T1000 (cell line): ENCODE measurements around the gene TTC9C.
A peak's percentile ranks its signal among the peaks of the same experiment; 100 is the strongest.
"Not testable (repeated sequence)": the region's sequence is repeated elsewhere in the genome, so short reads cannot be mapped to it uniquely, and the experiment has no call there.

Experiments used
- DNase-seq: peaks from one replicate; lab custom pipeline; 2025; ENCODE audit warnings: mixed read lengths; lab: John Stamatoyannopoulos, UW

The TTC9C gene

DNA sequence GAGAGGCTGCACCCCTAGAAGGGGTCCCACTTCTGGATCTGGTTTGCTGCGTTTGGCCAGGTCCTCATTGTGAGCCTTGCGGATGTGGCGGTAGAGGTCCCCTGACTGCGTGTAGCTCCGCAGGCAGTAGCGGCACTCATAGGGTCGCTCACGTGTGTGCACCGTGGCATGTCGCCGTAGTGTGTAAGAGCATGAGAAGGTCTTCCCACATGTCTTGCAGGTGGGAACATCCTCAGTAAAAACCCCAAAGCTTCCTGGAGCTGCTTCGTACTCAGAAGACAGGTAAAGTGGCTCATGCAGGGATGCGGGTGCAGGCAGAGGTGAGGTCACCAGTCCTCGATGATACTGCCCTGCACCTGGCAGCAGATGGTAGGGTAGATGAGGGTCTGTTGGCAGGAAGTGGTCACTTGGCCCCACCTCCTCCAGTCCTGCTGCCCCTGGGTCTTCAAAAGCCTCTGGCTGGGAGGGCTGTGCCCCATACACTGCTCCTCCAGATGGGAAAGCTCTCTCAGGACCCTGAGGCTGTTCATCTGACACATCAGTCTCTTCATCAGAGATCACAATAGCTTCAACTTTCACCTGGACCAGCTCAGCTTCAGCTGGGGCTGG lies 24.0 kb downstream of the TTC9C start:
- no peak for DNase-seq

DNA sequence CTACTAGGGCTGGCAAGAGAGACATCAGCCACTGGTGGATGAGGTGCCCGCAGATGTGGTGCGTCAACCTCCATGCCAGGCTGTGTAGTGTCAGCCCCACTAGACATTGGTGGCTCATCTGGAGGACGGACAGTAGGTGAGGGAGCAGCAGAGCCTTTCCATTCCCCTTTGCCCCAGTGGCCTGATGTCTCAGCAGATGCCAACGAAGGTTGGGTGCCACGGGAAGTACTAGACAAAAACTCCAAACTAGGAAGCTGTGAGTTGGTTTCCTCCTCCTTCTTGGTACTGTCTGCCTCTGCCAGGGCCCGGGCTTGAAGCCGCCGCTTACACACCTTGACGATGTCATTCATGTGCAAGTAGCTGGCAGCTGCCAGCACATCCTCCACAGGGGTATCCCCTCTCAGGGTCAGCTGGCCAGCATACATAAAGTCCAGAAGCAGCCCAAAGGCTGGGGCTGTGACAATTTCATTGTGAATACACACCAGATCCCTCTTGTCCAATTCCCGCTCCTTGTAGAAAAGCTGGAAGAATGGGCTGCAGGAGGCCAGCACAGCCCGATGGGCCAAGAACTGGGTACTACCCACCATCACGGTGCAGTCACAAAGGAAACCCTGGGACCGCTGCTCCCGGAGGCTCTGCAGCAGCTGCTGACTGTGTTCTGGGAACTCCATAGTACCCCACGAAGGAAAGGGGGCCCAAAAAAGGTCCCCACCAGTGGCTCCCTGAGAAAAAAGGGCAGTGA lies 24.9 kb downstream of the TTC9C start:
- no peak for DNase-seq

DNA sequence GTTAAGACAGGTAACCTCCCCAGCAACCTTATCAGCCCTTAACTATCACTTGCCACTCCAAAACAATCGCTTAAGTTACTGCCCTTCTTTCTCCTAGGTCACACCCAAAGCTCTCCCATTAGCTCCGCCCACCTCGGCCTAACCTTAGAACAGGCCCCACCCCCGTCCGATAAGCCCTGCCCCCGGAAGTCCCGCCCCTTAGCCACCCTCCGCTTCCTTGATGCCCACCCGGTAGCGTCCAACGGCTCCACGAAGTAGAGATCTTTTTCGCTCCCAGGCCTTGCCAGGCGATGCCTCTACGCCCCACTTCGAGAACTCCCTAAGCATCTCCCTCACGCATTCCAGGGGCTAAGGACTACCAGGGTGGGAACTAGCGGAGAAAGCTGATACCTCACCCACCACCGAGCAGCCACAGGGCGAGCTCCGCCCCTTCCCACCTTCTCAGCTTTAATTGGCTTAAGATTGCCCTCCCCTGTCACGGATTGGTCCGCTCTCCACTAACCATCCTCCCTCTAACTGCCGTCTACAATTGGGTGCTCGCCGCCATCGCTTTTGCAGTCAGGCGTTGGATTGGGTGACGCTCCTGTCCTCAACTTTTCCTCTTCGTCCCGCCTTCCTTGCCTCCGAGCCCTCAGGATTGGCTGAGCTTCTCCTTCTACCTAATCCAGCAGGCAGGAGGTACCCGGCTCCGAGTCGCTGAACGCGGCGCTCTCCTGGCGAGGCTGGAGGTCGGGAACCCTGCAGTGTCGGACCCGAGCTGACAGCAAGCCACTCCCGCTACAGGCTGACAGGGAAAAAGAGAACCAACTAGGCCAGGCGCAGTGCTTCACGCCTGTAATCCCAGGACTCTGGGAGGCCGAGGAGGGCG lies 25.7 kb downstream of the TTC9C start, which contains the start of gene ZBTB3:
TSS of gene ZBTB3 (minus strand) at position 425 of the 868 bp plus-strand sequence. CDS start 496 bp downstream, outside the sequence.
- peak; percentile 98 for DNase-seq

DNA sequence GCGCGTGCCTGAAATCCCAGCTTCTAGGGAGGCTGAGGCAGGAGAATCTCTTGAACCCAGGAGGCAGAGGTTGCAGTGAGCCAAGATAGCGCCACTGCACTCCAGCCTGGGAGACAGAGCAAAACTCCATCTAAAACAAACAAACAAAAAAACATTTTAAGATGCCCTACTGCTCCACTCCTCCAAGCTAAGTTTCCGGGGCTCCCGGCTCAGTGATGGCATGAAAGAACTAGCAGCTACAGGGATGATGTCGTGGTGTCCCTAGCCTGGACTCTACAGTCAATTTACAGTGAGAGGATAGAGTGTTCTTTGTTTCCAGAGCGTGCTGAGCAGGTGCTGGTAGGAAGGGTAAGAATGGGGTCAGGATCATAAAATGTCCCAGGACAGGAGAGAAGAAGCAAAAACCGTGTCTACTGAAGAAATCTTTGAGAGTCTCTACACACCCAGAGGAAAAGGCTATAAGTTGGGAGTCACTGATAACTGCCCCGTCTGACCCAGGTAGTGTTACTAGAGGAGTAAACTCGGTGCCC lies 26.9 kb downstream of the TTC9C start:
- DNase-seq: no peak

DNA sequence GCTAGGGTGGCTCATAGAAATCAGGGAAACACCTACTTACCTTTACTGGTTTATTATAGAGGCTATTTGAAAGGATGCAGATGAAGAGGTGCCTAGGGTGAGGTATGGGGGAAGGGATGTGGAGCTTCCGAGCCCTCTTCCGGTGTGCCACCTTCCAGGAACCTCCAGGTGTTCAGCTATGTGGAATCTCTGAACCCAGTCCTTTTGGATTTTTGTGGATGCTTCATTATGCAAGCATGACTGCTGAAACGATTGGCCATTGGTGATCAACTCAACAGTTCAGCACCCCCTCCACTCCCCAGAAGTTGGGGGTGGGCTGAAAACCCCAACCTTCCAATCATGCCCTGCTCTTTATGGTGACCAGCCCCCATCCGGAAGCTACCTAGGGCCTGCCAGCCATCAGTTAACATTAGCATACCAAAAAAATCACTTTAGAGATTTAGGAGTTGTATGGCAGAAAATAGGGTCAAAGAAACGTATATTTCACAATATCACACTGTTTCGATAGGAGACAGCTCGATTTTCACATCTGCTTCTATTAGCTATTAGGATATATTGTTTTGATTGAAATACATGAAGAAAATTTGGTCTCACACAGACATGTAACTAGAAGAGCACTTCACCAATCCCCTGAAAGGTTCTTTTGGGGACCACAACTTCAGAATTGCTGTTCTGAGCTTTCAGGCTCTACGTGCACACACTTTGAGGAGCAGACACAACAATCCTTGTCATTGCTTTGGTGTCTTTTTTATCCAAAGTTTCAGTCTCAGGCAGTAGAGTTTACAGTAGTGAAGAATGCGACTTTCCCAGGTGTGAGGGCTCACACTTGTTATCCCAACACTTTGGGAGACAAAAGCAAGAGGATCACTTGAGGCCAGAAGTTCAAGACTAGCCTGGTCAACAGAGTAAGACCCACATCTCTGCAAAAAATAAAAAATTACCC lies 29.8 kb downstream of the TTC9C start:
- no peak for DNase-seq

DNA sequence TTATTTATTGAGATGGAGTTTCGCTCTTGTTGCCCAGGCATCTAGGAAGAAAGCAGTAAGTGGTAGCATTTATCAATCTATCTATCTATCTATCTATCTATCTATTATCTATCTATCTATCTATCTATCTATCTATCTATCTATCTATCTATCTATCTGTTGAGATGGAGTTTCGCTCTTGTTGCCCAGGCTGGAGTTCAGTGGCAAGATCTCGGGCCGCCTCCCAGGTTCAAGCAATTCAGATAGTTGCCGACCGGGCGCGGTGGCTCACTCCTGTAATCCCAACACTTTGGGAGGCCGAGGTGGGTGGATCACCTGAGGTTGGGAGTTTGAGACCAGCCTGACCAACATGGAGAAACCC lies 32.6 kb downstream of the TTC9C start:
- DNase-seq: not testable (repeated sequence)

DNA sequence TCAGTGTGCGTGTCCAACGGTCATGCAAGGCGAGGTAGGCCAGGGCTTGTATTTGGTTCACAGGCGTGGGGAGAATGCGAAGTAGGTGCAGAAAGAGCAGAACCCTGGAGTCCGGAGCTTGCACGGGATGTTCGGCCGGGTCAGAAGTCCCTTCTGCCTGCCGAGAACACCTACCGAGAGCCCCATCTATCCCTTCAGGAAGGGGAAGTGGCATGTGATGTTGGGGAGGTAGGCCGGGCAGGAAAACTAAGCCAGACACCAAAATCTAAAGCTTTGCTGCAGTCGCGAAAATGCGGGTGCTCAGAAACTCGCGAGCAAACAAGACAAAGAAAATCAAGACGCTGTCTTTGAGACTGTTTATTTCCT lies 42.5 kb downstream of the TTC9C start:
- no peak for DNase-seq

DNA sequence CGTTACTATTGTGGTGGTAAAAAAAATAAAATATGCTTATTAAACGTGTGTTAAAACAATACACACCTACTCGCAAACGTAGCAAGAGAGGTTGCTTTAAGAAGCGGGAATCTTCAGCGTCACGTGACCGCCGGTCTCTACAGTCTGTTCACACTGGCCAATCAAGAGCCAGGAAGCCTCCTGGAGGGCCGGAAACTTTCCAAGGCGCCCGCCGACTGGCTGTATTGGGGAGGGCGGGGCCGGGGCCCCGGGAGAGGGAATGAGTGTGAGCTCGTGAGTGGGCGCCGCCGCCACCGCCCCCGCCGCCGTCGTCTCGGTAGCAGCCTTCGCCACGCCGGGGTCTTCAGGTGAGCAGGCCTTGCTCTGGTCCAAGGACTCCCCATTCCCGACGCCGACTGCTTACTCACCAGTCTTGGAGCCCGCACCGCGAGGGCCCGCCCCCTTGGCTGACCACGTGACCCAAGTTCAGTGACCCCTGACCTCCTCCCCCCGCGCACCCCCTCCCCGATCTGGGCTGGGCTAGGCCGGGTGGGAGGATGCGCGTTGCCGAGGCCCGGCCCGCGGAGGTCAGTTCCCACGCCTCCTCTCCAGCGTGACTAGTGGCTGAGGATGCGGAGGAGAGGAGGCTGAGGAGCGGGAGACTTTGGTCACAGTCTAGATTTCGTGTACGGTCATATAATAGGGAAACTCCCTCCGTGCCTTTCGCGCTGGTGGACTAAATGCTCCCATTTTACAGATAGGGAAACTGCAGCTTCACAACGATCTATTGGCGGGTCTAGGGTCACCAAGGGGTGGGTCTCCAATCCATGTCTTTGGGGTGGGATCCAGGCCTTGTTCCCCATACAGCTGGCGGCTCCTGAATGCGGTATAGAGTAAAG lies 43.1 kb downstream of the TTC9C start, which contains the start of gene TAF6L:
TSS of gene TAF6L (plus strand) at position 253 of the 878 bp plus-strand sequence. CDS start 4,388 bp downstream, outside the sequence.
- DNase-seq: peak; percentile 98

DNA sequence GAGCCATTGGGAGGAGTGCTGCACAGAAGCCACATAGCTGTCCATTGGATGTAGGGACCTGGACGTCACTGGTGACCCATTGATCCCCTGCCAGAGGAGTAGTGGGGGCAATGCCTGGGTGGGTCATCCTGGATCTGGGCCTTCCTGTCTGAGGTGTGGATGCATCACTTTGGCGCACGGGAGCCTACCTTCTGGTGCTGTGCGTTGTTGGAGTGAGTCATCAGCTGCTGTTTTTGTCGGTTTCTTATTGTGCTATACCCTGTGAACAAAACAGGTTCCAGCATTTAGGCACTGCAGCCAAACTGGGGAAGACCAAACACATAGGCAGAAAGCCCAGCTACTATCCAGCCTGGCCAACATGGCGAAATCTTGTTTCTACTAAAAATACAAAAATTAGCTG lies 46.1 kb downstream of the TTC9C start:
- DNase-seq: no peak

DNA sequence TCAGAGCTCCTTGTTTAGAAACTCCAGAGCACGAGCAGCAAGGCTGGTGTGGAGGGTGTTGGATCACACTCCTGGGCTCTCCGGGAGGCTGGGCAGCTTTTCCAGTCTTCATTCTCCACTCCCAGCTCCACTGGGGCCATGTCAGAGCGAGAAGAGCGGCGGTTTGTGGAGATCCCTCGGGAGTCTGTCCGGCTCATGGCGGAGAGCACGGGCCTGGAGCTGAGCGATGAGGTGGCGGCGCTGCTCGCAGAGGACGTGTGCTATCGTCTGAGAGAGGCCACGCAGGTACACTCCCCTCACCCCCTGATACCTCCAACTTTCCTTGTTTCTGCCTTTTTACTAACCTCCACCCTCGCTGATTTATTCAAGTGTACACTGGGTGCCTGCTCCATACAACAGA lies 47.4 kb downstream of the TTC9C start:
- DNase-seq: no peak

DNA sequence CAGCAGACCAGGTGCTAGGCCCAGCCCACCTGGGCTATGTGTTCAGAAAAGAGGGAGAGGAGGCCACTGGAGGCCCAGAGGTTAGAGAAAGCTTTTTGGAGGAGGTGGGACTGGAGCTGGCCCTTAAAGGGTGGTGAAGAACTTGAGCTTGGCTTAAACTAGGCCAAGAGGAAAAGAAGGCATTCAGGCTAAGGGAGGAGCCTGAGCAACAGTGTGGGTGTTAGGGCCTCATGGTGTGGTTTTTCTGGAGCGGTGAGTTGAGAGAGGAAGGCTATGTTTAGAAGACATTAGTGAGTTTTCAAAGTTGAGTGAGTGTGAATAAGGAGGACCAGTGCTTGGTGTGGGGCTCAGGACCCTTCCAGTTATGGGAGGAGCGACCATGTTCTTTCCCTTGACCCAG lies 49.1 kb downstream of the TTC9C start:
- no peak for DNase-seq

DNA sequence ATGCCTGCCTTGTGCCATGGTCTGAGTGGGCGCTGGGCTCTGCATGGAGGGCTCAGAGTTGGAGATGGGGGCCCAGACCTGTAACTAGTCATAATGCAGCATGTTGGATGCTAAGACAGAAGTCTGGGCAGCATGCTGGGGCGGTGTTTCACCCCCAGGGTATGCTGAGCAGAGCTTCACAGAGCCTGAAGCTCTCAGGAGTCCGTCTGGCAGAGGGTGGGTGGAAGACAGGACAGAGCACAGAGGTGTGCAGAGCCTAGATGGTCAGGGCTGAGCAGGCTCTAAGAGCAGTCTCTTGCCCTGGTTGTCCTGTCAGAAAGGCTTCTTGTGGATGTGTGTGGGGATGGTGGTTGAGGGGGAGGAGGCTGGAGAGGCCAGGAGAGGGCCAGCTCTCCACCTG lies 50.2 kb downstream of the TTC9C start:
- DNase-seq: no peak

DNA sequence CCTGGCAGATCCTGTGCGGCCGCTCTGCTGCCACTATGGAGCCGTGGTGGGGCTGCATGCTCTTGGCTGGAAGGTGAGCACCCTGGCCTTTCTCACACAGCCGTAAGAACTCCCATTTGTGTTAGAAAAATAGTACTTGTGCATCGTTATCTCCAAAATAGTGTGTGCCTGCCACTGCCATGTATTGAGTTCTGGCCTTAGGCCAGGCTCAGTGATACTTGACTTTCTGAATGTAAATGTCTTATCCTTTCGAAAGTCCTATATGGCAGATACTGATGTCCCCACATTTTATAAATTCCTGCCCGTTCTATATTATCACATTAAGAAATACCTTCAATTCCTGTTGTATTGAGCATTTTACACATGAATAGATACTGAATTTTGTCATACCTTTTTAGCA lies 54.5 kb downstream of the TTC9C start:
- DNase-seq: no peak

DNA sequence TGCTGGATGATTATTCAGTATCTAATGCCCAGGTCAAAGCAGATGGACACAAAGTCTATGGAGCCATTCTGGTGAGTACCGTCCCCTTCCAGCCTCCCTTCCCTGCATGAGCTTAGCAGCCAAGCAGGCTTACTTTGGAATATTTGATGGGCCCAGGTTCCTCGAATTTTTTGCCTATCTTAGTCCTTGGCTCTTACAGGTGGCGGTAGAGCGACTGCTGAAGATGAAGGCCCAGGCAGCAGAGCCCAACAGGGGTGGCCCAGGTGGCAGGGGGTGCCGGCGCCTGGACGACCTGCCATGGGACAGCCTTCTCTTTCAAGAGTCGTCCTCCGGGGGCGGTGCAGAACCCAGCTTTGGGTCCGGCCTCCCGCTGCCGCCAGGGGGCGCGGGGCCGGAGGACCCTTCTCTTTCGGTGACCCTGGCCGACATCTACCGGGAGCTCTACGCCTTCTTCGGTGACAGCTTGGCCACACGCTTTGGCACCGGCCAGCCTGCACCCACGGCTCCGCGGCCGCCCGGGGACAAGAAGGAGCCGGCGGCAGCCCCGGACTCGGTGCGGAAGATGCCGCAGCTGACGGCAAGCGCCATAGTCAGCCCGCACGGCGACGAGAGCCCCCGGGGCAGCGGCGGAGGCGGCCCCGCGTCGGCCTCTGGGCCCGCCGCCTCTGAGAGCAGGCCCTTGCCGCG lies 58.2 kb downstream of the TTC9C start:
- DNase-seq: peak; percentile 80

DNA sequence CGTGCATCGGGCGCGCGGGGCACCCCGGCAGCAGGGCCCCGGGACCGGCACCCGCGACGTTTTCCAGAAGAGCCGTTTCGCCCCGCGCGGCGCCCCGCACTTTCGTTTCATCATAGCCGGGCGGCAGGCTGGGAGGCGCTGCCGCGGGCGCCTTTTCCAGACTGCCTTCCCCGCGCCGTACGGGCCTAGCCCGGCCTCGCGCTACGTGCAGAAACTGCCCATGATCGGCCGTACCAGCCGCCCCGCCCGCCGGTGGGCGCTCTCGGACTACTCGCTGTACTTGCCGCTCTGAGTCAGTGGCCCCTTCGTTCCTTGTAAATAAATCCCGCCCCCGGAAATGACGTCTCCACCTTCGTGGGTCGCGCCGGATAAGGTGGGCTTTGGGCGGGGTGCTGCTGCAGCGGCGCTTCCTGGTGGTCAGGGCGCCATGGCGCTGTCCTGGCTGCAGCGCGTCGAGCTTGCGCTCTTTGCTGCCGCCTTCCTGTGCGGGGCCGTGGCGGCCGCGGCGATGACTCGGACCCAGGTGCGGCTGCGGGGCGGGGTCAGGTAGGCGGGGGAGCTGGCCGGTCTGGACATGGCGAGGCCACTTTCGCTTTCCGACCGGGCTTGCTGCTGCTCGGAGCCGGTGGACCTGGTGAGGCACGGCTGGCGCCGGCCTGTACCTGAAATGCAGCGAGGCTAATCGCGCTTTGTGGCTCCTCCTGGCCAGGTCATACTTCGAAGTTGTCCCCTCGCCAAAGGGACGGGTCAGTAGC lies 58.9 kb downstream of the TTC9C start, which contains the start of gene TMEM179B:
TSS of gene TMEM179B (plus strand) at position 398 of the 755 bp plus-strand sequence. CDS start at position 428, 30 bp downstream.
- DNase-seq: peak; percentile 97
